ENCODE results near the gene XXYLT1. TPM values are rescaled to one million over a fixed set of nuclear protein-coding genes. Genes with fewer than 3 reads are reported as not detected.

Gene XXYLT1
- total RNA-seq, 1 experiment from 2014 or later = 10.9 TPM

DNA sequence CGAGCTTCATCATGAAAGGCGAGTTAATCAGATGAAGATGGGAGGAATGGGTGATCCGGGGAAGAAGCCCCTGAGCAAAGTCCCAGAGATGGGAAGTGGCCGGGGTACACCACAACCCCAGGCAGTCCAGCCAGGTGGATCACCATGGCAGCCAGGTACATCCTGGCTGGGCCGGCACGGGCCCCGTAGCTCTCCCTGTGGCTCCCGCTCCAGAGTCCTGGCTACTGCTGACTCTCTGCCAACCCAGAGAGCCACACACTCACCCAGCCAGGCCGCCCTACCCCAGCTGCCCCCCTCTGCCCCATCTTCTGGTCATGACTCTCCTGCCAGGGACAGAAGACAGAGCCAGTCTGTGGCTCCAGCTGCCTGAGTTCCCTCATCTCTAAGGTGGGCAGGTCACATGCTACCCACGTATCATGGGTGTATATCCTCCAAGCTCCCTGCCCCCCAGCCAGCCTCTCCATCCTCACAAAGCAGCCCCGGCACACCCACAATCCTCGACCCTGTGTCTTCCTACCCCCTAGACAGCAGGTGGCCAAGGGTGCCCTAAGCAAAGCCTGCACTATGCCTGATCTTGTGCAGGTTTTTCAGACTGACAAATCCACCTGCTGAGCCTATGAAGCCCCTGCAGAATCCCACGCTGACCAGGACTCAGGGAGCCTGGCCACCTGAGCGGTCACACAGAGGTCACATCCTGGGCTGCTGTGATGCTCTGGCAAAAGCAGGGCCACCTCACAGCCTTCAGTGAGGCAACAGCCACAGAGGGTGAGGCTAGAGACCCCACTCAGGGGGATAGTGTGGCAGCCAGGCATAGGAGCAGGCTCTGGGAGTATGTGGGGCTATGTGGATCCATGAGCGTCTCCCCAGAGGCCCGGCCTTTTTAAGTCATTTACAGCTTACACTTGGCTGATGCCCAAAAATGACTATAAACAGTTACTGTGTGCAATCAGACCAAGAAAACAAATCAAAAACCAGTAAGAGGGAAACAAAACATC, 13.2 kb downstream of the XXYLT1 start:
- no peak overlapping the region for H3K4me3 ChIP-seq (replicated peaks in 1 of 2; ENCODE audit: low read depth in 1 of 2, low read length in 2 of 2)
- H3K79me2 ChIP-seq (ENCODE audit: insufficient read depth, low read length) = peaks cover 10% of the 10 kb centered on the region; the same call in 1 of the 2 replicates
- DNase-seq (ENCODE audit: low read depth, low spot score) (no peak), ATAC-seq (no peak)
- no TSS peak for BruUV-seq (replicated peaks)
- H3K4me2 ChIP-seq (ENCODE audit: low read length) = no peak overlapping the region
- intact Hi-C loops (cut with micrococcal nuclease) = loop anchor here (2.0 kb wide), 2 partner anchors 139 to 255 kb away; no protein-coding TSS in a partner anchor
- ChIA-PET RAD21 (ENCODE audit: low non-redundant PET in 1 of 2, low total read pairs in 2 of 2, uncharacterized antibody in 2 of 2, unreplicated experiment in 2 of 2) (interaction anchor here in 1 of 2 experiments (1.5 kb wide), 1 partner anchor 575 kb away, joined by 3 read pairs; no protein-coding TSS in a partner anchor), CTCF (interaction anchor here (1.3 to 2.0 kb wide), 4 partner anchors 13 to 586 kb away, joined by 8 to 13 read pairs (median 8); partner anchors contain the start of genes LSG1 and XXYLT1), POLR2A (no interaction called here)
- H3K4me1 ChIP-seq (ENCODE audit: control insufficient read depth in 1 of 2, insufficient read depth in 2 of 2, low read length in 2 of 2) = peaks cover 19 to 28% of the 10 kb centered on the region in 2 experiments
- no peaks in the 10 kb centered on the region for H3K27me3 ChIP-seq (ENCODE audit: insufficient read depth, low read length)
- no peak overlapping the region for H3K9ac ChIP-seq (ENCODE audit: low read length)
- TF ChIP-seq, protein P1, sequence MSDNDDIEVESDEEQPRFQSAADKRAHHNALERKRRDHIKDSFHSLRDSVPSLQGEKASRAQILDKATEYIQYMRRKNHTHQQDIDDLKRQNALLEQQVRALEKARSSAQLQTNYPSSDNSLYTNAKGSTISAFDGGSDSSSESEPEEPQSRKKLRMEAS (IDR thresholded peaks at IDR 0.05) = no peak
- TF ChIP-seq, protein P2, sequence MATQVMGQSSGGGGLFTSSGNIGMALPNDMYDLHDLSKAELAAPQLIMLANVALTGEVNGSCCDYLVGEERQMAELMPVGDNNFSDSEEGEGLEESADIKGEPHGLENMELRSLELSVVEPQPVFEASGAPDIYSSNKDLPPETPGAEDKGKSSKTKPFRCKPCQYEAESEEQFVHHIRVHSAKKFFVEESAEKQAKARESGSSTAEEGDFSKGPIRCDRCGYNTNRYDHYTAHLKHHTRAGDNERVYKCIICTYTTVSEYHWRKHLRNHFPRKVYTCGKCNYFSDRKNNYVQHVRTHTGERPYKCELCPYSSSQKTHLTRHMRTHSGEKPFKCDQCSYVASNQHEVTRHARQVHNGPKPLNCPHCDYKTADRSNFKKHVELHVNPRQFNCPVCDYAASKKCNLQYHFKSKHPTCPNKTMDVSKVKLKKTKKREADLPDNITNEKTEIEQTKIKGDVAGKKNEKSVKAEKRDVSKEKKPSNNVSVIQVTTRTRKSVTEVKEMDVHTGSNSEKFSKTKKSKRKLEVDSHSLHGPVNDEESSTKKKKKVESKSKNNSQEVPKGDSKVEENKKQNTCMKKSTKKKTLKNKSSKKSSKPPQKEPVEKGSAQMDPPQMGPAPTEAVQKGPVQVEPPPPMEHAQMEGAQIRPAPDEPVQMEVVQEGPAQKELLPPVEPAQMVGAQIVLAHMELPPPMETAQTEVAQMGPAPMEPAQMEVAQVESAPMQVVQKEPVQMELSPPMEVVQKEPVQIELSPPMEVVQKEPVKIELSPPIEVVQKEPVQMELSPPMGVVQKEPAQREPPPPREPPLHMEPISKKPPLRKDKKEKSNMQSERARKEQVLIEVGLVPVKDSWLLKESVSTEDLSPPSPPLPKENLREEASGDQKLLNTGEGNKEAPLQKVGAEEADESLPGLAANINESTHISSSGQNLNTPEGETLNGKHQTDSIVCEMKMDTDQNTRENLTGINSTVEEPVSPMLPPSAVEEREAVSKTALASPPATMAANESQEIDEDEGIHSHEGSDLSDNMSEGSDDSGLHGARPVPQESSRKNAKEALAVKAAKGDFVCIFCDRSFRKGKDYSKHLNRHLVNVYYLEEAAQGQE (IDR thresholded peaks at IDR 0.05; ENCODE audit: low read depth) = no peak
- TF ChIP-seq, protein P3, sequence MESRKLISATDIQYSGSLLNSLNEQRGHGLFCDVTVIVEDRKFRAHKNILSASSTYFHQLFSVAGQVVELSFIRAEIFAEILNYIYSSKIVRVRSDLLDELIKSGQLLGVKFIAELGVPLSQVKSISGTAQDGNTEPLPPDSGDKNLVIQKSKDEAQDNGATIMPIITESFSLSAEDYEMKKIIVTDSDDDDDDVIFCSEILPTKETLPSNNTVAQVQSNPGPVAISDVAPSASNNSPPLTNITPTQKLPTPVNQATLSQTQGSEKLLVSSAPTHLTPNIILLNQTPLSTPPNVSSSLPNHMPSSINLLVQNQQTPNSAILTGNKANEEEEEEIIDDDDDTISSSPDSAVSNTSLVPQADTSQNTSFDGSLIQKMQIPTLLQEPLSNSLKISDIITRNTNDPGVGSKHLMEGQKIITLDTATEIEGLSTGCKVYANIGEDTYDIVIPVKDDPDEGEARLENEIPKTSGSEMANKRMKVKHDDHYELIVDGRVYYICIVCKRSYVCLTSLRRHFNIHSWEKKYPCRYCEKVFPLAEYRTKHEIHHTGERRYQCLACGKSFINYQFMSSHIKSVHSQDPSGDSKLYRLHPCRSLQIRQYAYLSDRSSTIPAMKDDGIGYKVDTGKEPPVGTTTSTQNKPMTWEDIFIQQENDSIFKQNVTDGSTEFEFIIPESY (IDR thresholded peaks at IDR 0.05; ENCODE audit: extremely low read depth, insufficient replicate concordance, low read length) = no peak
- no peak for TF ChIP-seq ZFX (IDR thresholded peaks at IDR 0.05)
- no peaks in the 10 kb centered on the region for H3K9me3 ChIP-seq (ENCODE audit: control insufficient read depth in 1 of 2, insufficient read depth in 1 of 2, low read depth in 1 of 2, low read length in 2 of 2)
- H4K20me1 ChIP-seq (ENCODE audit: insufficient read depth) = no peaks in the 10 kb centered on the region
- no peaks in the 10 kb centered on the region for H3K9me2 ChIP-seq (ENCODE audit: insufficient read depth)
- H3K27ac ChIP-seq (ENCODE audit: low read depth, low read length) = no peak overlapping the region
- H3K36me3 ChIP-seq (ENCODE audit: control insufficient read depth in 1 of 2, insufficient read depth in 2 of 2, low read length in 2 of 2) = no peaks in the 10 kb centered on the region
- no peak overlapping the region for H2AFZ ChIP-seq (ENCODE audit: low read depth, low read length, poor library complexity, severe bottlenecking)

Measured in HCT116 (cell line).